GM10248 (cell line): Measurements from ENCODE around the gene ETS1.

ENCODE experiments used
- CTCF ChIA-PET: fragments of 300-600 bp; sonication (Branson Sonifier 250); formaldehyde crosslinking; extraction: SDS; loops from one replicate; lab custom pipeline; 2021; ENCODE audit warnings: antibody characterized with exemption; lab: Yijun Ruan, JAX
- POLR2A ChIA-PET: fragments of 350-650 bp; sonication (Branson Sonifier 250); formaldehyde crosslinking; extraction: SDS; loops from one replicate; lab custom pipeline; 2020; ENCODE audit warnings: antibody characterized with exemption; lab: Yijun Ruan, JAX
- DNase-seq: peaks from one replicate; pipeline ENCODE4 v3.0.0; 2012; ENCODE audit errors: extremely low spot score
- CTCF ChIP-seq: IDR thresholded peaks from 2 replicates; pipeline ENCODE4 v1.5.1; 2012; ENCODE audit warnings: mild to moderate bottlenecking, low read depth; ENCODE audit errors: extremely low read depth, missing control alignments, control extremely low read depth

The ETS1 gene

GRCh38 chr11:128598096-128598495, 10.7 kb upstream of the ETS1 start:
- ChIA-PET POLR2A (no interaction called here), CTCF (interaction anchor here (0.8 to 9.2 kb wide), 6 partner anchors 9 to 426 kb away, joined by 3 to 87 read pairs (median 6); no protein-coding TSS in a partner anchor)
- no peak for DNase-seq
- no peak for TF ChIP-seq CTCF

- DNase-seq, result no peak
- POLR2A ChIA-PET, result no interaction called here
- TF ChIP-seq CTCF, result no peak
Measured at GRCh38 chr11:128597209-128597608, 9.9 kb upstream of the ETS1 start.

GRCh38 chr11:128596250-128596649, 8.9 kb upstream of the ETS1 start:
- CTCF ChIA-PET, result no interaction called here
- no peak for DNase-seq
- POLR2A ChIA-PET, result no interaction called here
- TF ChIP-seq CTCF, result no peak

More at GRCh38 chr11:128597209-128597608, 9.9 kb upstream of the ETS1 start:
- CTCF ChIA-PET, result no interaction called here

- POLR2A ChIA-PET, result no interaction called here
- no peak for TF ChIP-seq CTCF
- CTCF ChIA-PET, result interaction anchor here (1.5 to 2.0 kb wide), 2 partner anchors 14 to 236 kb away, joined by 3 to 5 read pairs; no protein-coding TSS in a partner anchor
- no peak for DNase-seq
Measured at GRCh38 chr11:128595775-128596174, 8.4 kb upstream of the ETS1 start.

- no peak for DNase-seq
- POLR2A ChIA-PET, result no interaction called here
- CTCF ChIA-PET, result interaction anchor here (1.5 to 2.0 kb wide), 2 partner anchors 13 to 236 kb away, joined by 3 to 5 read pairs; no protein-coding TSS in a partner anchor
- no peak for TF ChIP-seq CTCF
Measured at GRCh38 chr11:128595221-128595620, 7.9 kb upstream of the ETS1 start.

- no peak for DNase-seq
- ChIA-PET POLR2A (no interaction called here), CTCF (interaction anchor here (1.1 to 2.0 kb wide), 4 partner anchors 9 to 237 kb away, joined by 3 to 5 read pairs (median 3); no protein-coding TSS in a partner anchor)
- no peak for TF ChIP-seq CTCF
Measured at GRCh38 chr11:128594226-128594625, 6.9 kb upstream of the ETS1 start.
